NCI-H2227 (cell line): Measurements from ENCODE around the gene SLX1A.
A peak's percentile ranks its signal among the peaks of the same experiment; 100 is the strongest.
"Not testable (repeated sequence)": the region's sequence is repeated elsewhere in the genome, so short reads cannot be mapped to it uniquely, and the experiment has no call there.

Experiments
- DNase-seq: peaks from one replicate; lab custom pipeline; 2025; ENCODE audit not compliant: unreplicated experiment; lab: John Stamatoyannopoulos, UW

Gene SLX1A

DNA sequence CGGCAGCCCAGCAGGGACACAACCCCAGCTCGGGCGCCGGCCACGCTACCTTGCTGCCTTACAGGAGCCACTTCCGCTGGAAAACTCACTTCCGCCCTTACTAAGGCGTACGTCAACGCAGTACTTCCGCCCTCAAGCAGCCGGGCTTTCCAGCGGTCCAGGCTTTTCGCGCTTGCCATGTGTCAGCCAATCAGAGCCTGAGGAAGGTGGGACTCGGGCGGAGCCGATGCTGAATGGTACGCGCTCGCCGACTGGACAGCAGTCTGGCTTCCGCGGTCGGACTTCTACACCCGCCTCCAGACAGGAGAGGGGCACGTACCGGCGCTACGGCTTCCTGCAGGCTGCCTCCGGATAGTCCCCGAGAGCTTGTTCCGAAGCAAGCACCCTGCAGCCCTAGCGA, at the start of gene SLX1A, which contains the start of gene BOLA2B:
TSS of gene SLX1A (plus strand) at position 261 of the 400 bp plus-strand sequence. CDS start 210 bp downstream, outside the sequence.
TSS of gene BOLA2B (minus strand) at position 52 of the 400 bp plus-strand sequence. CDS start 71 bp downstream, outside the sequence.
- not testable (repeated sequence) for DNase-seq

DNA sequence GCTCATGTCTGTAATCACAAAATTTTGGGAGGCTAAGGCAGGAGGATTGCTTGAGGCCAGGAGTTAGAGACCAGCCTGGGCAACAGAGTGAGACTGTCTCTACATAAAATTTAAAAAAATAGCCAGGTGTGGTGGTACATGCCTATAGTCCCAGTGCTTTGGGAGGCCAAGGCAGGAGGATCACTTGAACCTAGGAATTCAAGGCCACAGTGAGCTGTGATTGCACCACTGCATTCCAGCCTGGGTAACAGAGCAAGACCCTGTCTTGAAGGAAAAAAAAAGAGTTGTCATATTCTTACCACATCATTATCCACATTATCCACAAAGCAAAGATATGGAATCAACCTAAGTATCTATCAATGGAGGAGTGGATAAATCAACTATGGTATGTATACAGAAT, 49.7 kb upstream of the SLX1A start:
- DNase-seq: no peak

DNA sequence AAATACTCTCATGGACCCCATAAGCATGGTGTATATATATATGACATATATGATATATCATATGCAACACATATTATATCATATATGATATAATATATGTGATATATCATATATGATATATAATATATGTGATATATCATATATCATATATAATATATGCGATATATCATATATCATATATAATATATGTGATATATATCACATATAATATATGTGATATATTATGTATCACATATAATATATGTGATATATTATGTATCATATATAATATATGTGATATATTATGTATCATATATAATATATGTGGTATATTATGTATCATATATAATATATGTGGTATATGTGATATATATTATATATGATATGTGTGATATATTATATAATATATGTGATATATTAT, 48.8 kb upstream of the SLX1A start:
- DNase-seq: no peak

- no peak for DNase-seq
These were observed 48.0 kb upstream of the SLX1A start for GRCh38 chr16:30145657-30146056.

DNA sequence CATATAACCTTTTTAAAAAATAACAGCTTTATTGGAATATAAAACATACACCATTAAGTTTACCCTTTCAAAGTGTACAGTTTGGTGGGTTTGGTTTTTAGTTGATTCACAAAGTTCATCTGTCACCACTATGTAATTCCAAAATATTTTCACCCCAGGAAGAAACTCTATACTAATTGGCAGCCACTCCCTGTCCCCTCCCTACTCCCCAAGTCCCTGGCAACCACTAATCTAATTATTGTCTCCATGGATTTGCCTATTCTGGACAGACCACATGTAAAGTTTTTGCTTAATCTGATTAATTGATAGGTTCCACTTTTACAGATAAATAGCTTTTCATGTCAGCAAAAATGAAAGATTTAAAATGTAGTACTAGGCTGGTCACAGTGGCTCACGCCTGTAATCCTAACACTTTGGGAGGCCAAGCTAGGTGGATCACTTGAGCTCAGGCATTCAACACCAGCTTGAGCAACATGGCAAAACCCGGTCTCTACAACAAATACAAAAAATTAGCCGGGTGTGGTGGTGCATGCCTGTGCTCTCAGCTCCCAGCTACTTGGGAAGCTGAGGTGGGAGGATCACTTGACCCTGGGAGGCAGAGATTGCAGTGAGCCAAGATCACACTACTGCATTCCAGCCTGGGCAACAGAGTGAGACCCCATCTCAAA, 45.7 kb upstream of the SLX1A start:
- no peak for DNase-seq

- no peak for DNase-seq
These were observed 44.3 kb upstream of the SLX1A start for GRCh38 chr16:30149250-30149930.

- no peak for DNase-seq
These were observed 42.6 kb upstream of the SLX1A start for GRCh38 chr16:30151091-30151490.

- no peak for DNase-seq
These were observed 41.2 kb upstream of the SLX1A start for GRCh38 chr16:30152517-30152916.

- no peak for DNase-seq
These were observed 38.5 kb upstream of the SLX1A start for GRCh38 chr16:30155188-30155587.

DNA sequence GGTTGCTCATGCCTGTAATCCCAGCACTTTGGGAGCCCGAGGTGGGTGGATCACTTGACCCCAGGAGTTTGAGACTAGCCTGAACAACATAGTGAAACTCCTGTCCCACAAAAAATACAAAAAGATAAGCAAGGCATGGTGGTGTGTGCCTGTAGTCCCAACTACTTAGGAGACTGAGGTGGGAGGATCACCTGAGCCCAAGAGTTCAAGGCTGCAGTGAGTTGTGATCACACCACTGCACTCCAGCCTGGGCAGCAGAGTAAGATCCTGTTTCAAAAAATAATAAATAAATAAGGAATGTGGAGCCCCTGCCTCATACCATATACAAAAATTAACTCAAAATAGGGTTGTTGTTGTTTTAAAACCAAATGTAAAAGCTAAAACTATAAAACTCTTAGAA, 36.5 kb upstream of the SLX1A start:
- DNase-seq: no peak

- DNase-seq: no peak
These were observed 30.1 kb upstream of the SLX1A start for GRCh38 chr16:30163538-30163937.

GRCh38 chr16:30166202-30166902, 27.3 kb upstream of the SLX1A start:
- DNase-seq: no peak

- DNase-seq: not testable (repeated sequence)
These were observed 24.9 kb upstream of the SLX1A start for GRCh38 chr16:30168746-30169145.

GRCh38 chr16:30169416-30169815, 24.3 kb upstream of the SLX1A start:
- DNase-seq: not testable (repeated sequence)

GRCh38 chr16:30170145-30170544, 23.5 kb upstream of the SLX1A start:
- not testable (repeated sequence) for DNase-seq

DNA sequence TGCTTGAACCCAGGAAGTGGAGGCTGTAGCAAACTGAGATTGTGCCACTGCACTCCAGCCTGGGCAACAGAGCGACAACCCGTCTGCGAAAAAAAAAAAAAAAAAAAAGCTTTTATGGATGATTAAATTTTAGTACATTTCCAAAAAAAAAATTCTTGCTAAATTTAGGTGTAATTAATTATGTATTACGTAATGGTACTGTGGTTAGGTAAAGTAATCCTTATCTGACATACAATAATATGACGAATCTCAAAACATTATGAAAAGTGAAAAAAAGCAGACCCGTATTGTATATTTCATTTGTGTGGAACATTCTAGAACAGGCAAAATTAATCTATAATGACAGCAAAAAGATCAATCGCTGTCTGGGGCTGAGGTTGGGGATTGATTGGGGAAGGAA, 20.6 kb upstream of the SLX1A start:
- no peak for DNase-seq

- DNase-seq: not testable (repeated sequence)
These were observed 16.8 kb upstream of the SLX1A start for GRCh38 chr16:30176876-30177275.

GRCh38 chr16:30179195-30179594, 14.5 kb upstream of the SLX1A start:
- DNase-seq: no peak

- no peak for DNase-seq
These were observed 13.7 kb upstream of the SLX1A start for GRCh38 chr16:30179931-30180330.

GRCh38 chr16:30180741-30181140, 12.9 kb upstream of the SLX1A start:
- no peak for DNase-seq

DNA sequence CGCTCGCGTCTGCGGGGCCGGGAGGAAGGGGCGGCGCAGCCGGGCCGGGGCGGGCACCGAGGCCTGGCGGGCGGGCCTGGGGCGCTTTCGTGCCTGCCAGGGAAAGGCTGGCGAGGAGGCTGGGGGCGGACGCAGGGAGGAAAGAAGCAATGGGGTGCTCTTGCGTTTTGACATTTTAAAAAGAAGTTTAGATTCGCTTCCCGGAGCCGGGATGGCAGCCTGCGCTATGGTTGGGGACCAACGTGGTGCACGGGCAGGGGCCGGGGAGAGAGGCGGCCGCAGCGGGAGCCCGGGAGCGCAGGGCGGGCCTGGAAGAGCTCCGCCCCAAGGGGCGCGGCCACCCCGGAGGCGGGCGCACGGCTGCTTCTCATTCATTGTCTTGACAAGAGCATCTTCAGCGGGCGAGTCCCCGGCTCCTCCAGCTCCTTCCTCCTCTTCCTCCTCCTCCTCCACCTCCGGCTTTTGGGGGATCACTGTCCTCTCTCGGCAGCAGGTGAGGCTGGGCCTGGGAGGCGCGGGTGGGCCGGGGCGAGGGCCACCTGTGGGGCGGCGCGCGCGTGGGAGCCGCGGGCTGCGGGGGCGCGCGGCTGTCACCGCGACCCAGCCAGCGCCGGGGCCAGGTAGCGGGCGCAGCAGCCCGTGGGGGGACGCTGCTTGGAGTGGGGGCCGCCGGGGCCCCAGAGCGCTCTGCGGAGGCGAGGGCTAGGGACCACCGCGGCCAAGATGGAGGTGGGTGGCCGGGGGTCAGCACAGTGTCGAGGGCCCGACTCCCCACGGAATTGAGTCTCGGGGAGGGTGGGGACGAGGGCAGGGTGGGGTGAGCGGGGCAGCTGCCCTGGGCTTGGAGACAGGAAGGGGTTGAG, 10.2 kb upstream of the SLX1A start, which contains the start of gene CORO1A:
TSS of gene CORO1A (plus strand) at position 370 of the 863 bp plus-strand sequence. CDS start 1,608 bp downstream, outside the sequence.
- DNase-seq: peak; percentile 87
